Neural progenitor cell (in vitro differentiated cells): ENCODE measurements around the gene MTREX.

Experiments
- CTCF ChIP-seq: fragments of 200-600 bp; sonication (generic); IDR thresholded peaks from 2 replicates; pipeline ENCODE4 v1.5.1; 2017; ENCODE audit warnings: antibody characterized with exemption, mild to moderate bottlenecking
- EZH2 ChIP-seq: fragments of 200-600 bp; sonication (generic); IDR thresholded peaks from 2 replicates; pipeline ENCODE4 v1.6.1; 2017; ENCODE audit warnings: antibody characterized with exemption, mild to moderate bottlenecking, moderate library complexity
- EZH2phosphoT487 ChIP-seq: fragments of 200-600 bp; sonication (generic); IDR thresholded peaks from 2 replicates; pipeline ENCODE4 v1.6.1; 2017; ENCODE audit warnings: antibody characterized with exemption

GRCh38 chr5:55469839-55470238 lies 162.1 kb downstream of the MTREX start:
- TF ChIP-seq CTCF = no peak
- no peak for TF ChIP-seq EZH2
- no peak for TF ChIP-seq EZH2phosphoT487
